GM08714 (cell line): ENCODE measurements around the gene GFER.
A peak's percentile ranks its signal among the peaks of the same experiment; 100 is the strongest.
"Not testable (repeated sequence)": the region's sequence is repeated elsewhere in the genome, so short reads cannot be mapped to it uniquely, and the experiment has no call there.

Source experiments
- H3K4me3 ChIP-seq: fragments of 200-500 bp; sonication (Bioruptor generic); 2 replicates; pipeline ENCODE4 v1.5.1; 2014; ENCODE audit warnings: mild to moderate bottlenecking, low read length, inconsistent platforms
- ZNF274 ChIP-seq: IDR thresholded peaks from 2 replicates; pipeline ENCODE4 v1.6.1; 2012; ENCODE audit warnings: mild to moderate bottlenecking, low read depth, low read length

The GFER gene

DNA sequence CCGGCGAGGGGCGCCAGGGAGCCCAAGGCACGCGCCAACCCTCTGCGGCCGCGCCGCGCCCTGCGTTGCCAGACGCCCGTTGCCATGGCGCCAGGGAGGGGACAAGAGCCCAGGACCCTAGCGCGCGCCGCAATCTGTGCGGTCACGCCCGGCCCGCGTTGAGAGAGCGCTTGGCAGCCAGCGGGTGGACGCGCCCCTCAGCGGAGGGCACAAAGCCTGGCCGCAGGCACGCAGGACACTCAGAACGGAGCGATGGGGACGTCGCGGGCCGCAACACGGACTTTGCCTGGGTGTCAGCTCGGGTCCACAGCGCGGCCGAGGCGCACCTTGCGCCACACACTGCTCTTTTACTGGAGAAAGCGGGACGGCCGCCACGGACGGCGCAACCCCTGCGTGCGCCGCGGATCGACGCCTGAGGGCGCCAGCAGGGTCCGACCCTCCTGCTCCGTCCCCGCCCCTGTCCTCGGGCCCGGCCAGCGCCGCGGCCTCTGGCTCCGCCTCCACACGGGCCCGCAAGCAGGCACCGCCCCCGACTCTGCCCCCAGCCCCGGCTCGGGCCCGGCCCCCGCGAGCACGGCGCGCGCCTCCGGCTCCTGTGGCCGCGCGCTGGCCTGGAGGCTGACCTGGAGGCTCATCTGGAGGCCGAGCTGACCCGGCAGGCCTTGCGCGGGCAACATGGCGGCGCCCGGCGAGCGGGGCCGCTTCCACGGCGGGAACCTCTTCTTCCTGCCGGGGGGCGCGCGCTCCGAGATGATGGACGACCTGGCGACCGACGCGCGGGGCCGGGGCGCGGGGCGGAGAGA, at the start of gene GFER:
TSS of gene GFER (plus strand) at position 650 of the 803 bp plus-strand sequence. CDS start at position 676, 26 bp downstream.
- peak within 1 kb of the TSS; percentile 88 for H3K4me3 ChIP-seq
- no peak for TF ChIP-seq ZNF274

DNA sequence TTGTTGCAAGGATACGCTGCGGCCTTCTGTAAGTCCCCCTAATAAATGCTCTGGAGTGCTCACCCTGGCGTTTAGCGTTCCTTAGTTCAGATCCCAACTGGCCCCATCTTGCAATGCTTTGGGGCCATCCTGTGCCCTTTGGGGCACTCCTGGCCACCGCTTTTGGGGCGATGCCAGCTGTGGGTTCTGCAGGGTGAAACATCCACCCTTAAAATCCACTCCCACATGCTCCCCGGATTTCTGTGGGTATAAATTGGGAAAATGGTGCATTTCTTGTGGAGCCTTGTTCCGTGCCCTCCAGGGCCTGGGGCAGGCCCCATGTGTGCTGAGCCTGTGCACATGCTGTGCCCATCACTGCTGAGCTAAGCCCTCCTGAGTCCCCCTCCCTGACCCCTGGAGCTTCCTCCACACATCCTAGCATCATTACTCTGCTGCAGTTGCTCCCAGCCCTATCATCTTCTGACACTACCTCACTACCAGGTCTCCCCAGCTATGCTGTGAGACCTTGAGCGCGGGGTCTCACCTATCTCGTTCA, 47.0 kb upstream of the GFER start:
- no peak for TF ChIP-seq ZNF274

DNA sequence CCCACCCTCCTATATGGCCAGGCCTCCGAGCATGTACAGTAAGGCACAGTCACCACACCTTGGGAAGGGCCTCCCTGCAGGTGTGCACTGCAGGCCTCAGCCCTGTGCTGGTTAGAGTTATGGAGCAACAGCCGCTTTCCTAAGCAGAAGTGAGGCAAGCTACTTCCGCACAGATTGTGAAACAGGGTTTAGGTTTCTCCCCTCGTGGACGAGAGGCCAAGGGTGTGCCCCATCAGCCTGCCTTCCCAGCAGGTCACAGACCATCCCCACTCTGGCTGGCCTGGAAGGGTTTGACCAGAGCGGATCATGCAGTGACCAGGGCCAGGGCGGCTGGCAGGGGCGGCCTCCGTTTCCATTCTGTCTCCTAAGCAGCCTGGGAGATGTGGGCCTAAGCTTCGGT, 45.7 kb upstream of the GFER start:
- H3K4me3 ChIP-seq = no peak overlapping the region
- no peak for TF ChIP-seq ZNF274

More for the DNA sequence above, 47.0 kb upstream of the GFER start:
- no peak overlapping the region for H3K4me3 ChIP-seq

DNA sequence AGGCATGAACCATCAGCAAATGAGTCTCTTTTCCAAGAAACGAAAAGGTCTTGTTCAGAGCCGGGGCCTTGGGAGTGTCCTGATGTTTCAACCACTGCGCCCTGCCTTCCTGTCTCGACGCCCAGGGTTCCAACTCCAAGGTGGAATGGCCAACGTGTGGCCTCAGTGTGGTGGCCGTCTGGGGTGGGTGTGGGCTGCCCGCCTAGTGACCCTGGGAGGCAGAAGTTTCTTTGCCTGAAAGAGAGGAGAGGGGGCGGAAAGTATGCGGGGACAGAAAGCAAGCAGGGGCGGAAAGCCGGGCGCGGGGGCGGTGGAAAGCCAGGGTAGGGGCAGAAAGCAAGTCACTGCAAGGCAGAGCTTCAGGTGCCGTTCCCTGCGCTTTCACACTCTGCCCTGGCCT, 45.1 kb upstream of the GFER start:
- no peak overlapping the region for H3K4me3 ChIP-seq
- TF ChIP-seq ZNF274 = no peak

DNA sequence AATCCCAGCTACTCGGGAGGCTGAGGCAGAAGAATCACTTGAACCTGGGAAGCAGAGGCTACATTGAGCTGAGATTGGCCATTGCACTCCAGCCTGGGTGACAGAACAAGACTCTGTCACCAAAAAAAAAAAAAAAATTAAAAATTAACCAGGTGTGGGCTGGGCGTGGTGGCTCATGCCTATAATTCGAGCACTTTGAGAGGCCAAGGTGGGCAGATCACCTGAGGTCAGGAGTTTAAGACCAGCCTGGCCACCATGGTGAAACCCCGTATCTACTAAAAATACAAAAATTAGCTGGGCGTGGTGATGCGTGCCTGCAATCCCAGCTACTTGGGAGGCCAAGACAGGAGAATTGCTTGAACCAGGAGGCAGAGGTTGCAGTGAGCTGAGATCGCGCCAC, 44.2 kb upstream of the GFER start:
- not testable (repeated sequence) for H3K4me3 ChIP-seq

DNA sequence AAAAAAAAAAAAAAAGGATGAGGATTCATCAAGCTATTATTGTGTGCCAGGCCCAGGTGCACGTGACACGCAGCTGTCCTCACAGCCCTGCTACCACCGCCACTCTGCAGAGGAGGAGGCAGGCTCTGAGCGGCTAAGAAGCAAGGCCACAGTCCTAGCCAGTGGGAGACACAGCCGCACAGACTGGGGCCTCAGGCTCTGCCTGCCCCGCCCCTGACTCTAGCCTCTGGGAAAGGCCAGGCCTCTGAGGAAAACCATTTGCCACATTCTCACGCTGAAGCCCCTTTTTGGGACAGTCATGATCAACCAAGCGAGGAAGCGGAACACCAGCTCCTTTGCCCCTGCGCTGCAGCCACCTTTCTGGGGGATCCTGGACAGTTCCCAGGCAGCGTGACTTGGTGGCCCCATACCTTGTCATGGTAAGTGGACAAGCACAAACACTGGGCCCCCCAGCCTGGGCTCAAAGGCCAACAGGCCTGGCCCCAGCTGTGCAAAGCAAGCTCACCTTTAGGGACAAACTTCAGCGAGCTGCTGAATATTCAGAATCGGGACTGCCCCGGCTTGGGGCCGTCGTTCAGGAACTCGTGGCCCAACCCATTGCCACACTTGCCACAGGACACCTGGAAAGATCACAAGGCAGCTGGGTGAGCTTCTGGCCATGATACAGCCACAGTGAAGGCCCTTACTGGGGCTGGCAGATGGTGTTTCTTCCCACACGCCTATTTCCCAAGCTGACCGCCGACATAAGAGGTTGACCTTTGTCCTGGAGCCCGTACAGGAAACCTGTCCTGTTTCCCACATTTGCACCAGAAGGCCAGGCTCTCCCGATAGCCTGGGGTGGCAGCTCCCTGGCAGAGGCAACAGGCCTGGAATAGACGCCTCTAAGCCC, 43.5 kb upstream of the GFER start:
- H3K4me3 ChIP-seq = no peak overlapping the region
- TF ChIP-seq ZNF274 = no peak

DNA sequence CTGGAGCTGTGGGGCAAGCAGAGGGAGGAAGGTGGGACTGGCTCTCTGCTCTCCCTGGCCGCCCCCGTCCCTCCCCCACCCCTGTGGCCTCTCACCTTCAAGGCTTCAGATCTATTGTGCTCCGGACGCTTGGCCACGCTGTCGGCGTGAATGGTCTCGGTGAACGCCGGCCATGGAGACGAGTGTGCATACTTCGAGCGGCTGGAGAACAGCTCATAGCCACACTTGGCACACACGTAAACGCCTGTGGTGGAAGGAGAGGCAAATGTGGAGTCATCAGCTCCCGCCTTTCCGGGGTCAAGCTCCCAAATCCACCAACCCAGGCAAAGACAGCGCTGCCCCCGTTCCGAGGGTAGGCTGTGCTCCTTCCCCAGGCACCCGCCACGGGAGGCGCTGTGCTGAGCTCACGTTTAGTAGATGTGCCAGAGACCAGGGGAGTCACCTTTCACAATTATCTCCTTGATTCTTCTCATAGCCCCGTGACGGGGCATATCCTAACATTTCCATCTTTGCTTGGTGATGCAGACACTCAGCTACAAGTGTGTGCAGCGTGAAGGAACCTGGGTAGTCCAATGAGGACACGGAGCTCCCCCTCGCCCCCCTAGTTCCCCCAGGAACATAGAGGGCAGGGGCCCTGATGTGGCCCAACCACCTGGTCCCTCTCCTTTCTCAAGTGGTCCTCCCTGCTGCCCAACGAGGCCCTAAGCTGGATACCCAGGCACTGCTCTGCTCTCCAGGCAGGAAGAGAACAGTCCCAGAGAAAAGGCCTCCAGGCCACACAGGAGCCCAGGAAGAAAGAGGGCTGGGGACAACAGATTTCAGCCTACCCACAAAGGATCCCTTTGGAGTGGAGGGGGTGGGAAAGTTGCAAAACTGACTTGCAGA, 42.6 kb upstream of the GFER start:
- no peak for TF ChIP-seq ZNF274
- no peak overlapping the region; the same call in 1 of the 2 replicates for H3K4me3 ChIP-seq

DNA sequence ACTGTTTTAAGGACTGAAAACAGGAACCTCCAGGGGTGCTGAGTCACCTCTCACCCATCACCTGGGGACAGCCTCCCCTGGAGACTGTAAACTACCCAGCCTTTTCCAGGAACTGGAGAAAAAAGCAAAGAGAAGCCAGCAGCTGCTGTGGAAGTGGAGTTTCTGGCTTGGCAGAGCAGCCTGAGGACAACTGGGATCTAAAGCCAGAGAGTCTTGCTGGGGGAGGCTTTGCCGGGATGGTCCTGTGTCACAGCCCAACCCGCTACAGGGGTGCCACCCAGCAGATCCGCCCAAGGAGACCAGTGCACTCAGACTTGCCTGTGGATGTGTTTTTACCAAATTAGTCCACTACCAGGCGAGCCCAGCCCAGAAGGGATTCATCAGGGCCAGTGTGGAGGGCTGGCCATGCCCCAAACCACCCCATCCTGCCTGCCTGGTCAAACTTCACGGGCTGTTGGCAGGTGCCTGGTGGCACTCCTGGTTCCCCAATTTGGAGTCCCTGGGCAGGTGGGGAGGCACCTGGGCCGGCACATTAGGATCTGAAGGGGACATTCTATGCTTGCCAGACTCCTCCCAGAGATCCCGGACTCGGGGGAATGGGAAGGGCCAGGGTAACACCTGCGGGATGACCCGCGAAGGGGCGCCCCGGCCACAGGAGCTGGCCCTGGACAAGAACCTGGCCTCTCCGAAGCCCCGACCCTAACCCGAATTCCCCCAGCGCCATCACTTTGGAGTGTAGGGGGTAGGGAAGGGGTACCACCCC, 41.8 kb upstream of the GFER start:
- peak overlapping the region; percentile 85 for H3K4me3 ChIP-seq
- no peak for TF ChIP-seq ZNF274

DNA sequence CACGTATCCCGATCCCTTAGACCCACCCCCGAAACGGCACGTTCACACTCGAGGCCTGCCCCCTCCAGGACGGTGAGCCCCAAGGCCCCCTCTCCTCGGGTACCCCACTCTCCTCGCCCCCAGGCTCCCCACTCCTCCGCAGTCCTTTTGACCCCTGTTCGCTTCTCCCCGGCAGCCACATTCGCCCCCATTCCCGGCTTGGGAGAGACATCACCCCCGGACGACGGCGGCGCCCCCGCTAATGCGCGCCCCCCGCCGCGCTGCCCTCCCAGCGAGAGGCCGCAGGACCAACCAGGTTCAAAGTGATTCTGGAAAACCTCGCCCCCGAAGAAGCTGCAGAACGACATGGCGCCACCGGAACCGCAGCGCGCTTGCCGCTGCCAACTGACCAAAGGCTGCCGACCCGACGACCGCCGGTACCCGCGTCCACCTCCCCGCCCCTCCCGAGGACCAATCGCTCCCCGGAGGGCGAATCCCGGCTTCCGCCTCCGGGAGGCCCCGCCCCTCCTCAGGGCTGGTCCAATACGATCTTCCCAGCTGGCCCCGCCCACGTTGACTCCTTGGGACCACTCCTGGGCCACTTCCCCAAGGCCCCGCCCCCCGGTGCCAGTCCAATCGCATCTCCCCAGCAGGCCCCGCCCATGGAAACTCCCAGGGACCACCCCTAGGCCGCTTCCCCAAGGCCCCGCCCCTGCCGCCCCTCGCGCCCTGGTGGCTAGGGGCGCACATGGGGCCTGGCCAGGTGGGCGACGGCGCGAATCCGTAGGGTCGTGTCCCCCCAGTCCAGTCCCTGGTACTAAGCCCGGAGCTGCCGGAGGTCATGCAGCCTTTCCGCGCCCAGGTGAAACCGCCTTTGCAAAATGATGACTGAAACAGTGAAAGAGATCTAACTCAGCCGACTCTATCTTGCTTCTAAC, 40.9 kb upstream of the GFER start, which contains the start of gene MSRB1:
TSS of gene MSRB1 (minus strand) at position 390 of the 917 bp plus-strand sequence. CDS start at position 347, 43 bp downstream.
- no peak for TF ChIP-seq ZNF274
- peak within 1 kb of the TSS; percentile 85 for H3K4me3 ChIP-seq

DNA sequence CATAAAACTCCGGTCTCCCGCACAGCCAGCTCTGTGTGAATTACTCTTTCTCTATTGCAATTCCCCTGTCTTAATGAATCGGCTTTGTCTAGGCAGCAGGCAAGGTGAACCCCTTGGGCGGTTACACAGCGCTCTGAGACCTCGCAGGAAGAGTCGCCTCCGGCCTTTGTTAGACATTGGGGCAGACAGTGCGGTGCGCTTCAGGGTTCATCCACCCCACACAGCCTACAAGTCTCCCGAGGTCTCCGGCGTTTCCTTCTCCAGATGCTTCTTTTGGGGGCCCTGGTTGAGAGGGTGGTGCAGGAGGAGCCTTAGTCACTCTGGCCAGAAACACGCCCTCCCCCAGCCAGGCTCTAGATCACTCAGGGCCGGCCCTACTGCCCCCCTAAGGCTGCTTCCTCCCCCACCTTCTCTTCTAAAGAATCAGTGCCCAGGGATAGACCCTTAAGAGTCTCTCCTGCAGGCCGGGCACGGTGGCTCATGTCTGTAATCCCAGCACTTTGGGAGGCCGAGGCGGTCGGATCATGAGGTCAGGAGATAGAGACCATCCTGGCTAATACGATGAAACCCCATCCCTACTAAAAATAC, 39.3 kb upstream of the GFER start:
- H3K4me3 ChIP-seq = no peak overlapping the region
- TF ChIP-seq ZNF274 = no peak

DNA sequence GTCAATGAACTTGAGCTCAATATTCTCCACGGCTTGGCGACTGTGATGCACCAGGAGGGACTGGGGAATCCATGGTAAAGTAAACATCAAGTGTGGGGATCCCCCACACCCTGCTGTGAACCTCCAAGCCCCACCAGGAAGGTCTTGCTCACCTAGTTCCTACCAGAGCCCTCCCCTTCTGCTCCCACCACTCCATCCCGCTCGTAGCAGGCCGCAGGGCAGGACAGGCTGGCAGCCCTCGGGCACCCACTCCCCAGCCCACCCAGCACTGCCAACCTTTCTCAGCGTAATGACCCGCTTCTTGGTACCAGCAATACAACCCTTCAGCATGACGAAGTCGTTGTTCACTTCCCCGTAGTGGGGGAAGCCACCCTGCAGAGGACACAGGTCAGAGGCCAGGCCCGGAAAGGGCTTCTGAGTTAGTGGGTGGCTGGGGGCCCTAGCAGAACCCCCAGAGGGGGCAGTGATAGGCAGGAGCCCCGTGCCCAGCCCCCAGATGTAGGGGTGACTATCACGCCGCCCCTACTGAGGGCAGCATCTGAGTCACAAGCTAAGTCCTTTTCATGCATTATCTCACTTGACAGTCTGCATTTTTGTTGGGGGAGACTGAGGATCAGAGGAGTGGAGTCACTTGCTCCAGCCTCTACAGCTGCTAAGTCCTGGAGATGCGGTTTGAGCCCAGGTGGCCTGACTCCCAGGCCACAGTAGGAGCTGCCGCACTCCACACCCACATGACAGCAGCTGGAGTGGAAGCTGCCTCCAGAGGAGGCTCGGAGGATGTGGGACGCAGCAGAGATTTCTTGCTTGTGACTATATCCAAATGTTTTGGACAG, 38.2 kb upstream of the GFER start:
- H3K4me3 ChIP-seq = no peak overlapping the region

More for the DNA sequence above, 38.2 kb upstream of the GFER start:
- no peak for TF ChIP-seq ZNF274
